ENCODE results near the gene PGAM4.

DNA sequence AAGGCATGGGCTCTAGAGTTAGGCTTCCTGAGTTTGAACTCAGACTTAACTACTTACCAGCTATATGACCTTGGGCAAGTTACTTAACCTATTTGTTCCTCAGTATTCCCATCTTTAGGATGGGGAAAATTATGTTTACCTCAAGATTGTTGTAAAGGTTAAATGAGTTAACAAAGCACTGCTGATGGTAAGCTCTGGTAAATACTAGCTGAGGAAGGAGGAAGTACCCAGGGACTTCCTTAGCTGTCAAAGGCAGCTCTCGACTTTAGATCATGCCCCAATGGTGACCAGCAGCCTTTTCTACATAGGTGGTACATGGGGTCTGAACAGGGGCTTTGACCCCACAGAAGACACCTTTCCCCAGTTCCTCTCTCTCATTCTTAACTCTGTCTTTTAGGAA lies 38.9 kb downstream of the PGAM4 start:
- TF ChIP-seq TEAD4 (IDR thresholded peaks at IDR 0.05; ENCODE audit: borderline replicate concordance, insufficient read depth) (no peak), POLR2AphosphoS5 (IDR thresholded peaks at IDR 0.05; ENCODE audit: low read depth, low read length) (no peak), SMC3 (IDR thresholded peaks at IDR 0.05; ENCODE audit: low read depth, low read length) (no peak), RAD21 (IDR thresholded peaks at IDR 0.05; ENCODE audit: low read length) (no peak), FOXM1 (IDR thresholded peaks at IDR 0.05; ENCODE audit: low read depth) (no peak), NRF1 (IDR thresholded peaks at IDR 0.05; ENCODE audit: low read depth, low read length) (no peak), TAF1 (IDR thresholded peaks at IDR 0.05; ENCODE audit: borderline replicate concordance, low read depth, low read length) (no peak)
- TF ChIP-seq, protein P1, sequence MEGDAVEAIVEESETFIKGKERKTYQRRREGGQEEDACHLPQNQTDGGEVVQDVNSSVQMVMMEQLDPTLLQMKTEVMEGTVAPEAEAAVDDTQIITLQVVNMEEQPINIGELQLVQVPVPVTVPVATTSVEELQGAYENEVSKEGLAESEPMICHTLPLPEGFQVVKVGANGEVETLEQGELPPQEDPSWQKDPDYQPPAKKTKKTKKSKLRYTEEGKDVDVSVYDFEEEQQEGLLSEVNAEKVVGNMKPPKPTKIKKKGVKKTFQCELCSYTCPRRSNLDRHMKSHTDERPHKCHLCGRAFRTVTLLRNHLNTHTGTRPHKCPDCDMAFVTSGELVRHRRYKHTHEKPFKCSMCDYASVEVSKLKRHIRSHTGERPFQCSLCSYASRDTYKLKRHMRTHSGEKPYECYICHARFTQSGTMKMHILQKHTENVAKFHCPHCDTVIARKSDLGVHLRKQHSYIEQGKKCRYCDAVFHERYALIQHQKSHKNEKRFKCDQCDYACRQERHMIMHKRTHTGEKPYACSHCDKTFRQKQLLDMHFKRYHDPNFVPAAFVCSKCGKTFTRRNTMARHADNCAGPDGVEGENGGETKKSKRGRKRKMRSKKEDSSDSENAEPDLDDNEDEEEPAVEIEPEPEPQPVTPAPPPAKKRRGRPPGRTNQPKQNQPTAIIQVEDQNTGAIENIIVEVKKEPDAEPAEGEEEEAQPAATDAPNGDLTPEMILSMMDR (IDR thresholded peaks at IDR 0.05), result no peak
- TF ChIP-seq, protein P2, sequence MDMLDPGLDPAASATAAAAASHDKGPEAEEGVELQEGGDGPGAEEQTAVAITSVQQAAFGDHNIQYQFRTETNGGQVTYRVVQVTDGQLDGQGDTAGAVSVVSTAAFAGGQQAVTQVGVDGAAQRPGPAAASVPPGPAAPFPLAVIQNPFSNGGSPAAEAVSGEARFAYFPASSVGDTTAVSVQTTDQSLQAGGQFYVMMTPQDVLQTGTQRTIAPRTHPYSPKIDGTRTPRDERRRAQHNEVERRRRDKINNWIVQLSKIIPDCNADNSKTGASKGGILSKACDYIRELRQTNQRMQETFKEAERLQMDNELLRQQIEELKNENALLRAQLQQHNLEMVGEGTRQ (IDR thresholded peaks at IDR 0.05; ENCODE audit: borderline replicate concordance, low read depth, low read length), result no peak
